Activated CD4-positive, alpha-beta T cell treated with anti-CD3 and anti-CD28 coated beads, Interleukin-2, amount 50 U/mL, for 4 hours (primary cell): ENCODE measurements around the gene RAB11FIP3.
"Not testable (repeated sequence)": the region's sequence is repeated elsewhere in the genome, so short reads cannot be mapped to it uniquely, and the experiment has no call there.

Source experiments
- DNase-seq, 2 experiments: peaks; one replicate each; pipeline ENCODE4 v3.0.0-alpha.2; 2020

RAB11FIP3 gene

GRCh38 chr16:469459-469858, 44.0 kb downstream of the RAB11FIP3 start:
- DNase-seq = not testable (repeated sequence)

- no peak for DNase-seq
Measured at GRCh38 chr16:470418-470817, 45.0 kb downstream of the RAB11FIP3 start.

DNA sequence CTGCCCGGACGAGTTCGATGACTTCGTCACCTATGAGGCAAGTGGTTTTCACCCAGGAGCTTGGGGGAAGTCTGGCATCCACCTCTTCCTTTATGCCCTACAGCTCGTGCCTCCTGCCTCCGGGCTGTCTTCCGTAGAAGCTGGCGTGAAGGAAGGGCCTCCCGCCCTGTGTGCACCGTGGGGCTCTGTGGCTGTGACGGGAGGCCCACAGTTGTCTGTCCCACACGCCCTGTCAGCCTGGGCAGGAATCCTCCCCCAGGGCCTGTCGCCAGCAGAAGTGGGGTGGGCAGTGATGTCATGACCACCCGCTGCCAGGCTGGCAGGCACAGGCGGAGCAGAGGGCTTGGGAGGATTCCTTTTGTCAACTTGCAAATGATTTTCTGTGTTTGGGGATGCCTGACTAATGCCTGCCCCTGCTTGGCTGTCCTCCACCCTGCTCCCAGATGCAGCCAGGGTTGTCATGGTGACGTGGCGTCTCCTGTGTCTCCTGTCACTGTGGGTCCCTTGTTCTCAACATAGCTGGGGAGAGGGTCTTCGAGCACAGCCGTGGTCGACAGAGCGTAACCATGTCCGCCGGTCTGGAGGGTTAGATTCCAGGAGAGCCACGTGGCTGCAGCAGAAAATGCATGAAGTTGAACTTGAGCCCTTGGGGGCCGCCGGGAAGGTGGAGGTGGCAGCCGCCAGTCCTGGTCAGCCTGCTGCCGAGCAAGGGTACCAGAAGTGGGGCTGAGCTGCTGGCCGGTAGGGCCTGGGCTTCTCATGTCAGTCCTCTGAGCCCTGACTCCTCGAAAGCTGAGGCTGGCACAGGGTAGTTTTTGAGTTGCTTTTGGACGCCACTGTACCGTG, 46.1 kb downstream of the RAB11FIP3 start:
- no peak for DNase-seq

- no peak for DNase-seq
Measured at GRCh38 chr16:472199-472504, 46.7 kb downstream of the RAB11FIP3 start.

- no peak for DNase-seq
Measured at GRCh38 chr16:473046-474043, 47.9 kb downstream of the RAB11FIP3 start.

DNA sequence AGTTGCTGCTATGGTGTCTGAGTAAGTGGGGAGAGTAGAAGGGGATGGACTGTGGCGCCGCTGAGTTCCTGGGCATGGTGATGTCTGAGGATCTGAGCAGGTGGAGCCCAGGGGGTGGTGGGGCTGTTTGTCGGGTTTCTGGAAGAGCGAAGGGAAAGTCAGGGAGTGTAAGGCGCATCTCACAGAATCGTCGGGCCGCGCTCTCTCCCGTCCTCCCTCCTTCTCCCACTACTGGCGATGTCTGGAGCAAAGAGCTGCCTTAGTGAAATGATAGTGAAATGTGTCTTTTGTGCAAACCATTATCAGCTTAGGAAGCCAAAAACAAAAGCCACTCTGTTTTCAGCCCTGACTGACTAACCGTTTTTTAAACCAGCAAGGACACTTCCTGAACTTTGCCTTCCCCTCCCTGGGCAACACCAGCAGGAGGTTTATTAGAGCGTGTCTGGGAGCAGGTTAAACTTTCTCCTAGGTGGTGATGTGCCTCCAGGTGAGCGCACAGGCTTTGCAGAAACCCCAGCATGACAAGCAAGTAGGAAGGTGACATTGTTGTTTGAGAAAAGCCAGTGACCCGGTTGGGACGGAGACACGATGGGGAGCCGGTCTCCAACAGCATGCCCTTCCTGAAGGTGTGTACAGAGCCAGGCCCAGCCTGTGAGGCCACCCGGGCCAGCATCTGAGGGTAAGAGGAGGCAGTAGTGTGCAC, 49.1 kb downstream of the RAB11FIP3 start:
- DNase-seq = no peak

GRCh38 chr16:476039-476438, 50.6 kb downstream of the RAB11FIP3 start:
- DNase-seq = no peak

DNA sequence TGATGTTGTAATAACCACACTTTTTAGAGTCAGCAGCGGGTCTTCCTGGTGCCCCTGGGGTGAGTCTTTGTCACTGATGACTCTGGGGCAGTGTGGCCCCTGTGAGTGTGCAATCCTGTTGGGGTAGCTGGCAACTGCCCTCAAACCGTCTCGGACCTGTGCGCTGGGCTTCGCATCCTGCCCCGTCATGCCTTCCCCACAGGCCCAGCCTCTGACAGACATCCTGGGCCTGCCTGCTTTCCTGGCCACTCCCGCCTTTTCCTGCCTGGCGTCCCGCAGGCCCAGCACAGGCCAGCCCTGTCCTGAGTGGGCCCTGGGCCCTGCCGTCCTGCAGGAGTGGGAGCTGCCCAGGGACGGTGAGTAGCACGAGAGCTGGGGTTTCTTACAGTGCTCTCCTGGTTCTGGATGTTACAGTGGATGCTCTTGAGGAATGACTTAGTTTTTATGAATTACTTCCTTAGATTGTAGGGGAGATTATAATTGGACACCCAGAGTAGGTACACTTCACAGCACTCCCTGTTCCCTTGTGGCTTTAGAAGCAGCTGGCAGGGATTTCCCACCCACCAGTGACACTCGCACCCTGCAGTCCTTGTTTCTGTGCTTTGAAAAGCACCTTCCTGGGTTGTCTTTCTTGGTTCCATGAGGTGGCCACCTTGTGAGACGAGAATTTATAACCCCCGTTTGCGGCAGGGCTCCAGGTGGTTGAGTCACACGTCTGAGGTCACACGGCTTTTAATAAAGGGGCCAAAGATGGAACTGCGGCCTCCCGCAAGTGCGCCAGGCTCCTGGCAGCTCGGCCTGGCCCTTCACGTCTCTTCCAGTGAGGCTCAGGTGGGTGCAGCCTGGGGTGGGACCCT, 52.1 kb downstream of the RAB11FIP3 start:
- DNase-seq = no peak

- not testable (repeated sequence) for DNase-seq
Measured at GRCh38 chr16:478287-478686, 52.8 kb downstream of the RAB11FIP3 start.

DNA sequence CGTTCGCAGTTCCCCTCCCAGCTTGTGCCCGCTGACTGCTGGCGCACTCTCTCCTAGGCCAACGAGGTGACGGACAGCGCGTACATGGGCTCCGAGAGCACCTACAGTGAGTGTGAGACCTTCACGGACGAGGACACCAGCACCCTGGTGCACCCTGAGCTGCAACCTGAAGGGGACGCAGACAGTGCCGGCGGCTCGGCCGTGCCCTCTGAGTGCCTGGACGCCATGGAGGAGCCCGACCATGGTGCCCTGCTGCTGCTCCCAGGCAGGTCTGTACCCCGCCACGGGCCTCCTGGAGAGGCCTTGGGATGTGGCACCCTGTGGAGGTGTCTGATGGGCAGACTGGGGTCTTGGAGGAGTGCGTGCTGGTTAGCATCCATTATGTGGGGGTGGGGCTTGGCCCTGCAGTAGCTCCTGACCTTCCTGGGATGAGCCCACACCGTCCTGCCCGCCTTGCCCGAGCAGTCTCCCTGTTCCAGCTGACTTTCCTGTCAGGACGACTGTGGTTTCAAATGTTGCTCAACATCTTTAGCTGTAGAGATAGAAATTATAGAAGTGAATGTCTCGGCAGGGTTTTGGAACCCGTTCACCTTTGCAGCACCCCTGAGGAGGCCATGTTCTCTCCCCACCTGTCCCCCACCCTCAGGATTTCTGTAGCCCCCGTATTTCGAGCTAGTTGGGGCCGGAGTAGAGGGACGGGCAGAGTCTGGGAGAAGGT, 57.2 kb downstream of the RAB11FIP3 start:
- no peak for DNase-seq

DNA sequence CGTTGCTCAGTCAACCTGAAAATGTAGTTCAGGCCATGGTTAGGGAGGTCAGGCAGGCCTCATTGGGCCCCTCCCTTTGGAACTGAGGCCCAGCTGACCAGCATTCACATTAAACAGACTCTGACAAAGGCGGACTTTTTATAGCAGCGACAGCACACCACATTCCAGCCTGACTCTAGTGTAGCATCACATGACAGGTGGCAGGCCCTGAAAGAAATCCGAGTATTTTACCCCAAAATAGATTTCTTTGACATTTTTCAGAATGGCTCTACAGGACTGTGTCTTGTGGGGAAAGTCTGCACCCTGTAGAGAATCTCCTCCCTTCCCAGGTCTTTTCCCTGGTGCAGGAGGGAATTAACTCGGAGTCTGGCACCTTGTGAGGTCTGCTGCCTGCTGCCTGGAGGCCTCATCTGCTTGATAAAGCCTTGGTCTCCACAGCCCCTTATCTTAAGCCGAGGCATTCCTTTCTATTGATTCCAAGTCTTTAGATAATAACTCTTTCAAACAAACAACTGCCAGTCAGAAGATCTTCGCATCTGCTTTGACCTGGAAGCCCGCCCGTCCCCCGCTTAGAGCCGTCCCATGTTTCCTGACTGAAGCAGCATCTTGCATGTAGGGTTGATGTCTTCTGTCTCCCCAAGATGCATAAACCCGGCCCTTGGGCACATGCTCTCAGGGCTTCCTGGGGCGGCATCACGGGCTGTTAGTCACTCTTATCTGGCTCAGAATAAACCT, 58.1 kb downstream of the RAB11FIP3 start:
- no peak for DNase-seq

- DNase-seq = no peak
Measured at GRCh38 chr16:489606-490005, 64.2 kb downstream of the RAB11FIP3 start.

GRCh38 chr16:490768-491167, 65.3 kb downstream of the RAB11FIP3 start:
- DNase-seq = no peak

GRCh38 chr16:491220-491919, 65.9 kb downstream of the RAB11FIP3 start:
- DNase-seq = no peak

- no peak for DNase-seq
Measured at GRCh38 chr16:492211-492875, 66.9 kb downstream of the RAB11FIP3 start.

GRCh38 chr16:494676-495075, 69.2 kb downstream of the RAB11FIP3 start:
- not testable (repeated sequence) for DNase-seq

DNA sequence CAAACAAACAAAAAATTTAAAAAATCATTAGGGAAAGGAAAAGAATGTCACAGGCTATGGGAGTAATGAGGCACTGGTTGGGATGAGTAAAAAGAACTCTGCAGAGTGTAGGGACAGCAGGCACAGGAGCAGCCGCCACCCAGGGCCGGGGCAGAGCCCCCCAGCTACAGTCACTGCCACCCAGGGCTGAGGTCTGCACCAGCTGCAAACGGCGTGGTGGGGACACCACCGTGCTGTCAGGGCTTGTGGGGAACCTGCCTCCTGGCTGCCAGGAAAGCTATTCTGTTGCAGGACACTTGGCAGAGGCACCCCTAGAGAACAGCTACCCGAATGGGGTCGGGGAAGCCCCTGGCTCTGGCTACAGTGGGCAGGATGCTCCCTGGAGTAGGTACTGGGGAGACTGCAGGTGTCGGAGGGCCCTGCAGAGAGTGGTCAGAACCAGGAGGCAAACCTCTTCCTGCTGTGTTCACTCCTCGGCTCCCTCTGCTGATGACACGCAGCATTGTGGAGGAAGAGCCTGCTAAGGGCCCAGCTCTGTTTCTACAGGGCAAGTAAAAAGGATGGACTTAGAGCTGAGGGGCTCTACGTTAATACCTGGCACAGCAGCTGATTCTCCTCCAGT, 69.8 kb downstream of the RAB11FIP3 start:
- no peak for DNase-seq

DNA sequence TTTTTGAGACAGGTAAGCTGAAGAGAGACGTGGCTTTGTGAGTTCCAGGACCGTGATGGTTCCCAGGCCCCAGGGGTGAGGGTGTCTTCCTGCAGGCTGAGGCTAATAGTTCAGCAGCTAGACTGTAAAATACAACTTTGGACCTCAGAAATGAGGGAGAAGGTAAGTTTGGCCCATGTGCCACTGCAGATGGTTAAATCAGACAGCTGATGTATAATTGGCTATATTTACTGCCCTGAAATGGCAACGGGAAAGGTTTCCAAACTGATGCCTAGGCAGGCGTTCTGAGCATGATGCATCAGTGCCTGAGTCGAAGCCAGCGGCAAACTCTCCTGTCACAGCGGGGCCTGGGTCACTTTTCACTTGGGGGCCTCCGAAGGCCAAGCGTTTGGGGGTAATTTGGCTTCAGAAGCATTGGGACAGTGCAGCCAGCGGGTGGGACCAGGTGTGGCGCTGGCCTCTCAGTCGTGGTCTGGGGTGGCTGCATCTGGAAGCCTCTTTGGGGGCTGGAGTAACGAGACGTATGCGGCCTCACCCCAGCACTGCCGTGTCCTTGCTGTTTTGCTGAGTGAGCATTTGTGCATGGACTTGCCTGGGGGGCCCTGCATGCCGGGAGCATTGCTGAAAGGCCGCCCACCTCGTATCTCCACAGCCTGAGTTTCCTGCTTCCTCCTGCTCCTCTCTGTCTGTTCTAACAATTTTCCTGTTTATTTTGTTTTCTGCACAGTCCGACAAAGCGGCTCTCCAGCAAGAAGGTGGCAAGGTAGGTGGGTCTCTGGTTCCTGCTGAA, 70.8 kb downstream of the RAB11FIP3 start:
- DNase-seq = no peak
